T-helper 9 cell (primary cell): Measurements from ENCODE around the gene GNB1L.

ENCODE experiments used
- DNase-seq: peaks from one replicate; pipeline ENCODE4 v3.0.0-alpha.2; 2020

The GNB1L gene

GRCh38 chr22:19772673-19773469 lies 81.8 kb downstream of the GNB1L start:
- no peak for DNase-seq

- no peak for DNase-seq
Measured at GRCh38 chr22:19772422-19772672, 82.3 kb downstream of the GNB1L start.

- DNase-seq = no peak
Measured at GRCh38 chr22:19770349-19771220, 84.1 kb downstream of the GNB1L start.

- no peak for DNase-seq
Measured at GRCh38 chr22:19769393-19769715, 85.3 kb downstream of the GNB1L start.

- DNase-seq = no peak
Measured at GRCh38 chr22:19767427-19768341, 87.0 kb downstream of the GNB1L start.

GRCh38 chr22:19766511-19767426 lies 87.9 kb downstream of the GNB1L start:
- DNase-seq = peak; percentile 22

- DNase-seq = no peak
Measured at GRCh38 chr22:19766240-19766510, 88.5 kb downstream of the GNB1L start.

GRCh38 chr22:19765477-19766239 lies 89.0 kb downstream of the GNB1L start:
- no peak for DNase-seq

- no peak for DNase-seq
Measured at GRCh38 chr22:19764636-19765476, 89.8 kb downstream of the GNB1L start.

GRCh38 chr22:19764299-19764593 lies 90.4 kb downstream of the GNB1L start:
- no peak for DNase-seq

GRCh38 chr22:19763458-19764298 lies 91.0 kb downstream of the GNB1L start:
- no peak for DNase-seq

GRCh38 chr22:19762568-19763457 lies 91.9 kb downstream of the GNB1L start:
- DNase-seq = no peak

GRCh38 chr22:19761725-19762567 lies 92.7 kb downstream of the GNB1L start:
- DNase-seq = no peak

GRCh38 chr22:19760951-19761724 lies 93.5 kb downstream of the GNB1L start:
- no peak for DNase-seq

GRCh38 chr22:19760058-19760950 lies 94.4 kb downstream of the GNB1L start, which contains the start of gene TBX1:
Gene TBX1, plus strand, starts transcription at chr22:19760778. Its CDS starts 66 bp downstream, at chr22:19760844.
- no peak for DNase-seq
